IPS-NIHi7 (cell line): Measurements from ENCODE around the gene TPRG1L.

ENCODE experiments used
- DNase-seq: peaks from one replicate; pipeline ENCODE4 v3.0.0; 2012; ENCODE audit warnings: mixed read lengths; ENCODE audit errors: extremely low spot score

The TPRG1L gene

GRCh38 chr1:3593745-3594144 is 31.1 kb upstream of the TPRG1L start:
- no peak for DNase-seq

- DNase-seq, result no peak
These were observed 30.0 kb upstream of the TPRG1L start for GRCh38 chr1:3594706-3595377.

- DNase-seq, result no peak
These were observed 28.9 kb upstream of the TPRG1L start for GRCh38 chr1:3595949-3596348.

GRCh38 chr1:3596663-3597598 is 27.9 kb upstream of the TPRG1L start:
- DNase-seq, result no peak

- DNase-seq, result no peak
These were observed 27.2 kb upstream of the TPRG1L start for GRCh38 chr1:3597599-3597964.

GRCh38 chr1:3598051-3598491 is 26.7 kb upstream of the TPRG1L start:
- no peak for DNase-seq

- DNase-seq, result no peak
These were observed 26.1 kb upstream of the TPRG1L start for GRCh38 chr1:3598522-3599285.

- DNase-seq, result no peak
These were observed 25.5 kb upstream of the TPRG1L start for GRCh38 chr1:3599286-3599811.

- DNase-seq, result no peak
These were observed 25.0 kb upstream of the TPRG1L start for GRCh38 chr1:3599816-3600215.

GRCh38 chr1:3600354-3600753 is 24.5 kb upstream of the TPRG1L start:
- DNase-seq, result no peak

- DNase-seq, result no peak
These were observed 23.1 kb upstream of the TPRG1L start for GRCh38 chr1:3601743-3602142.

- DNase-seq, result no peak
These were observed 22.4 kb upstream of the TPRG1L start for GRCh38 chr1:3602375-3602774.

- DNase-seq, result no peak
These were observed 21.7 kb upstream of the TPRG1L start for GRCh38 chr1:3603156-3603555.

- no peak for DNase-seq
These were observed 21.0 kb upstream of the TPRG1L start for GRCh38 chr1:3603571-3604467.

GRCh38 chr1:3604468-3604974 is 20.3 kb upstream of the TPRG1L start:
- DNase-seq, result no peak

- DNase-seq, result no peak
These were observed 19.6 kb upstream of the TPRG1L start for GRCh38 chr1:3604997-3605823.

GRCh38 chr1:3606779-3607702 is 17.8 kb upstream of the TPRG1L start:
- no peak for DNase-seq

GRCh38 chr1:3607703-3608065 is 17.1 kb upstream of the TPRG1L start:
- no peak for DNase-seq

- DNase-seq, result no peak
These were observed 16.7 kb upstream of the TPRG1L start for GRCh38 chr1:3608154-3608553.
